ENCODE data around the gene MGRN1. TPM values are rescaled to one million over a fixed set of nuclear protein-coding genes. Genes with fewer than 3 reads are reported as not detected.

MGRN1 gene
- total RNA-seq, 1 donor from 2014 or later: 201 TPM

DNA sequence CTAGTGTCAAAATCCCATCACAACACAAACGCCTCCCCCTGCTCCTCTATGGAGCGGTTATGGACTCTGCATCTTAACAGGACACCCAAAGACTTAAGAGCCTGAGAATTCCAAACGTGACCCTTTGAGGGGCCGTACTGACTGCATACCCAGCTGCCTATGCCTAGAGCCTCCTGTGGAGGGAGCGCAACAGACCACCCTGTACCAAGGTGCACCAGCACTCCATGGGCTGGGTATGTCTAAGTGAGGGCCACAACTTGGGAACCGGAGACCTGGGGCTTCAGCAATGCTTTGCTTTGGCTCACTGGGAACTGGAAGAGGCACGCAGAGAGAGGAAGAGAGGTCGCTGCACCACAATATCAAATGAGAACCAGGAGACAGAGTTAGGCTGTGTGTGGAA, 104.0 kb downstream of the MGRN1 start:
- Histone ChIP-seq H3K4me3 (no peak overlapping the region), H3K9me3 (no peaks in the 10 kb centered on the region), H3K4me1 (peaks cover 0 to 3% of the 10 kb centered on the region in 2 donors), H3K36me3 (peaks cover 36 to 54% of the 10 kb centered on the region in 2 donors), H3K27me3 (no peaks in the 10 kb centered on the region), H3K27ac (no peak overlapping the region)
- DNase-seq (ENCODE audit: low spot score in 2 of 2): no peak
- intact Hi-C loops (cut with DNase I): no loop called here
- TF ChIP-seq, protein P1, sequence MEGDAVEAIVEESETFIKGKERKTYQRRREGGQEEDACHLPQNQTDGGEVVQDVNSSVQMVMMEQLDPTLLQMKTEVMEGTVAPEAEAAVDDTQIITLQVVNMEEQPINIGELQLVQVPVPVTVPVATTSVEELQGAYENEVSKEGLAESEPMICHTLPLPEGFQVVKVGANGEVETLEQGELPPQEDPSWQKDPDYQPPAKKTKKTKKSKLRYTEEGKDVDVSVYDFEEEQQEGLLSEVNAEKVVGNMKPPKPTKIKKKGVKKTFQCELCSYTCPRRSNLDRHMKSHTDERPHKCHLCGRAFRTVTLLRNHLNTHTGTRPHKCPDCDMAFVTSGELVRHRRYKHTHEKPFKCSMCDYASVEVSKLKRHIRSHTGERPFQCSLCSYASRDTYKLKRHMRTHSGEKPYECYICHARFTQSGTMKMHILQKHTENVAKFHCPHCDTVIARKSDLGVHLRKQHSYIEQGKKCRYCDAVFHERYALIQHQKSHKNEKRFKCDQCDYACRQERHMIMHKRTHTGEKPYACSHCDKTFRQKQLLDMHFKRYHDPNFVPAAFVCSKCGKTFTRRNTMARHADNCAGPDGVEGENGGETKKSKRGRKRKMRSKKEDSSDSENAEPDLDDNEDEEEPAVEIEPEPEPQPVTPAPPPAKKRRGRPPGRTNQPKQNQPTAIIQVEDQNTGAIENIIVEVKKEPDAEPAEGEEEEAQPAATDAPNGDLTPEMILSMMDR (IDR thresholded peaks at IDR 0.05): no peak

DNA sequence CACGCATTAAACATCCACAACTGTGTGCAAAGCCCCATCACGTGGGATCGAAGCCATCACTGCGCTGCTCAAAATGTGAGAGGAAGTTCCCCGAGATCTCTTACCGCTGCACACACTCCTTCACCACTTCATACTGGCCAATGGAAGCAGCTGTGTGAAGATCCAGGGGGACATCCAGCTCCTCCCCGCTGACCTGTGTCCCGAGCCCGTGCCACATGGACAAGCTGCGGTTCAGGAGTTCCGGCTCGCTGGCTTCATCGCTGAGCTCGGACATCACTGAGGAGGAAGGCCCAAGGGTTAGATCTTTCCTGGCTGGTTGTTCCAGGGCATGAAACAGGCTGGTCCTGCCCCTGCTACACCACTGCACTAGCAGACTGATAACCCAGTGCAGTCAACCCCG, 105.2 kb downstream of the MGRN1 start:
- H3K36me3 ChIP-seq: peaks cover 36 to 44% of the 10 kb centered on the region in 2 donors
- H3K27ac ChIP-seq: no peak overlapping the region
- intact Hi-C loops (cut with DNase I): no loop called here
- TF ChIP-seq, protein P1 (IDR thresholded peaks at IDR 0.05): no peak
- no peak for DNase-seq (ENCODE audit: low spot score in 2 of 2)
- H3K9me3 ChIP-seq: no peaks in the 10 kb centered on the region
- no peak overlapping the region for H3K4me3 ChIP-seq
- no peaks in the 10 kb centered on the region for H3K27me3 ChIP-seq
- peaks cover 0 to 3% of the 10 kb centered on the region in 2 donors for H3K4me1 ChIP-seq

DNA sequence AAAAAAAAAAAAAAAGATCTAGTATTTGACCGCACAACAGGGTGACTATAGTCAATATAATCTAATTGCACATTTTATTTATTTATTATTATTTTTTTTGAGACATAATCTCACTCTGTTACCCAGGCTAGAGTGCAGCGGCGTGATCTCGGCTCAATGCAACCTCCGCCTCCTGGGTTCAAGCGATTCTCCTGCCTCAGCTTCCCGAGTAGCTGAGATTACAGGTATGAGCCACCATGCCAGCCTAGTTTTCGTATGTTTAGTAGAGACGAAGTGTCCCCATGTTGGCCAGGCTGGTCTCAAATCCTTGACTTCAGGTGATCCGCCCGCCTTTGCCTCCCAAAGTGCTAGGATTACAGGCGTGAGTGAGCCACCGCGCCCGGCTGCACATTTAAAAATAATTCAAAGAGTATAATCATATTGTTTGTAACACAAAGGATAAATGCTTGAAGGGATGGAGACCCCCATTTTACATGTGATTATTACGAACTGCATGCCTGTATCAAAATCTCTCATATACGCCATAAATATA, 108.7 kb downstream of the MGRN1 start:
- peaks cover 17 to 23% of the 10 kb centered on the region in 2 donors for H3K36me3 ChIP-seq
- H3K27ac ChIP-seq: peak overlapping the region; percentile 78 to 79
- intact Hi-C loops (cut with DNase I): no loop called here
- no peak for DNase-seq (ENCODE audit: low spot score in 2 of 2)
- no peaks in the 10 kb centered on the region for H3K27me3 ChIP-seq
- peaks cover 0 to 8% of the 10 kb centered on the region in 2 donors for H3K4me1 ChIP-seq
- peak overlapping the region; percentile 78 to 92 for H3K4me3 ChIP-seq
- no peaks in the 10 kb centered on the region for H3K9me3 ChIP-seq
- TF ChIP-seq, protein P1 (IDR thresholded peaks at IDR 0.05): no peak

DNA sequence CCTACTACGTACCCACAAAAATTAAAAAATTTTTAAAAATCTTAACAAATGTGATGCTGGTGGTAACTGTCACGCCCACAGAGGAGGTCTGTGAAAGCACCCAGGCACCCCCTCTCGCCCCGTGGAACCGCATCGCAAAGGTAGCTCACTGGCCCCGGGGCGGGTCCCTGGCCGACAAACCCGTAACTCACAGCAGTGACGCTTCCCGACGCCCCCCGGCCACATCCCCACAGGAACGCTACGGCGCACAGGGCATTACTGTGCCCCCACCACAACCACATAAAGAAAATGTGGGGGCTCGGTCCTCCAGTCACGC, 109.1 kb downstream of the MGRN1 start:
- peak overlapping the region; percentile 78 to 79 for H3K27ac ChIP-seq
- H3K4me3 ChIP-seq: peak overlapping the region; percentile 78 to 92
- intact Hi-C loops (cut with DNase I): loop anchor here (1.0 to 2.0 kb wide), 4 partner anchors 35 to 225 kb away; partner anchors contain the start of genes NUDT16L1, ROGDI and SEC14L5
- TF ChIP-seq, protein P1 (IDR thresholded peaks at IDR 0.05): no peak
- H3K36me3 ChIP-seq: peaks cover 13 to 20% of the 10 kb centered on the region in 2 donors
- no peak for DNase-seq (ENCODE audit: low spot score in 2 of 2)
- H3K4me1 ChIP-seq: peaks cover 0 to 8% of the 10 kb centered on the region in 2 donors
- no peaks in the 10 kb centered on the region for H3K27me3 ChIP-seq
- no peaks in the 10 kb centered on the region for H3K9me3 ChIP-seq

DNA sequence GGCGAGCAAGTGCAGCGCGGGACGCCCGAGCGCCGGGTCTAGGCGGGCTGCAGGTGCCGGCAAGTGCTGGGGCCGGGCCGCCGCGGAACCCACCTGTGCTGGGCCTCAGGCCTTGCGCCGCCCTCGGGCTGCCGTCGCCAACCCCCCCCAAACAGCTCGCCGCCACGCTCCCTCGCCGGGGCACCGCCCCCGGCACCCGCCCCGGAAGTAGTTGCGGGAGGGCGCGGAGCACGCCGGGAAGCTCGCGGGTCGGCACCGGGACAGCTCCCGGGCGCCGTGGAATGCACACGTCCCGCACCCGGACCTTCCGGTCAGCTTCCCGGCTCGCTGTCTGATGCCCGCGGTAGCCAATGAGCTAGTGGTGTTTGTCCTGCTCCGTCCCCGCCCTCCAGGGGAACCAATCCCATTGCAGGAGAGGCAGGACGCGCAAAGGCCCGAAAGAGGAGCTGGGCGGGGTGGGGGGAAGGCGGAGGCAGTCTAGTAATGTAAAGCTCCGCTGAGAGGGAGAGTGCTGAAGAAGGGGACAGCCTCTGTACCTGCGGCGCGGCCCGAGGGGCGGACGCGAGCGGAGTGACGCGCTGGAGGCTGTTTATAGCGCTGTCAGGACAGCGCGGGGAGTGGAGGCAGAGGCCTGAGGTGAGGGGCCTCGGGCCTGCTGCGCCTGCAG, 109.6 kb downstream of the MGRN1 start, which contains the start of the genes ANKS3 and DNAAF8:
TSS of gene ANKS3 (minus strand) at position 209 of the 667 bp plus-strand sequence. CDS start 4,122 bp downstream, outside the sequence.
TSS of gene DNAAF8 (plus strand) at position 475 of the 667 bp plus-strand sequence. CDS start 1,978 bp downstream, outside the sequence.
- TF ChIP-seq, protein P1 (IDR thresholded peaks at IDR 0.05): no peak
- intact Hi-C loops (cut with DNase I): loop anchor here (1.0 to 2.0 kb wide), 4 partner anchors 34 to 224 kb away; partner anchors contain the start of genes NUDT16L1, ROGDI and SEC14L5
- peaks cover 8 to 15% of the 10 kb centered on the region in 2 donors for H3K36me3 ChIP-seq
- DNase-seq (ENCODE audit: low spot score in 2 of 2): peak; percentile 91 to 99
- peaks cover 0 to 8% of the 10 kb centered on the region in 2 donors for H3K4me1 ChIP-seq
- no peaks in the 10 kb centered on the region for H3K9me3 ChIP-seq
- H3K27ac ChIP-seq: peak within 1 kb of the TSS; percentile 78 to 79
- no peaks in the 10 kb centered on the region for H3K27me3 ChIP-seq
- peak within 1 kb of the TSS; percentile 78 to 92 for H3K4me3 ChIP-seq

Data from ascending aorta (tissue), 2 donors.